Activated CD4-positive, alpha-beta T cell treated with anti-CD3 and anti-CD28 coated beads, Interleukin-2, amount 10 ng/mL, durations not matched to agents 7 days and 5 days (primary cell): Measurements from ENCODE around the gene NTRK2. TPM values are rescaled to one million over a fixed set of nuclear protein-coding genes. Genes with fewer than 3 reads are reported as not detected.
A peak's percentile ranks its signal among the peaks of the same experiment; 100 is the strongest.

ENCODE experiments used
- CTCF ChIA-PET: fragments of 350-600 bp; sonication (Branson Sonifier 250); formaldehyde crosslinking; loops from one replicate; lab custom pipeline; 2021; ENCODE audit warnings: antibody characterized with exemption; lab: Charles Lee
- POLR2A ChIA-PET: fragments of 350-600 bp; sonication (Branson Sonifier 250); formaldehyde crosslinking; loops from one replicate; lab custom pipeline; 2021; ENCODE audit warnings: antibody characterized with exemption; lab: Charles Lee
- DNase-seq: peaks from one replicate; pipeline ENCODE4 v3.0.0-alpha.2; 2020
- H3K27ac Mint-ChIP-seq: one replicate; pipeline ENCODE4 v1.8.0; 2021; ENCODE audit warnings: mild to moderate bottlenecking, moderate library complexity, mixed read lengths
- H3K27me3 Mint-ChIP-seq: one replicate; pipeline ENCODE4 v1.8.0; 2021; ENCODE audit warnings: mixed read lengths
- H3K36me3 Mint-ChIP-seq: one replicate; pipeline ENCODE4 v1.8.0; 2021; ENCODE audit warnings: low read depth, mixed read lengths
- H3K4me1 Mint-ChIP-seq: one replicate; pipeline ENCODE4 v1.8.0; 2021; ENCODE audit warnings: mixed read lengths
- H3K4me3 Mint-ChIP-seq: one replicate; pipeline ENCODE4 v1.8.0; 2021; ENCODE audit warnings: mild to moderate bottlenecking, moderate library complexity, mixed read lengths
- H3K9me3 Mint-ChIP-seq: one replicate; pipeline ENCODE4 v1.8.0; 2021; ENCODE audit warnings: mixed read lengths
- total RNA-seq, 2 experiments: library from RNA; stranded (reverse); gene quantifications; one replicate each; pipeline ENCODE4 v1.2.3, GENCODE V29; 2021

The NTRK2 gene
- total RNA-seq, 2 experiments from 2014 or later = 1.8 to 2.3 TPM

DNA sequence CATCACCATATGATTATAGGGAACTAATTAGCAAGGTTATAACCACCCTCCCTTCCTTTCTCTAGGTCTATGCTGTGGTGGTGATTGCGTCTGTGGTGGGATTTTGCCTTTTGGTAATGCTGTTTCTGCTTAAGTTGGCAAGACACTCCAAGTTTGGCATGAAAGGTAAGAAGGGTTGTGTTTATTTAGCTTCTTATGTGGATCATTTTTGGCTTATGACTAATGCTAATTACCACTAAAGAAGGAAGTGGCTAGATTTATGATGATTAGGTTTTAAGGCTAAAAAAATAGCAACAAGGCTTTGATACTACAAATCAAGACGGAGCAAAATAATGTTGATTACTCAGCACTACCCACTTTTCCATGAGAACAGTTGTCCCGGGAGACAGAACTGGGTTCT, 82.4 kb downstream of the NTRK2 start:
- ChIA-PET POLR2A (no interaction called here), CTCF (no interaction called here)
- Mint-ChIP-seq H3K27ac (peak overlapping the region; percentile 42), H3K4me1 (peaks cover 23% of the 10 kb centered on the region), H3K4me3 (no peak overlapping the region), H3K36me3 (no peaks in the 10 kb centered on the region), H3K9me3 (no peaks in the 10 kb centered on the region), H3K27me3 (no peaks in the 10 kb centered on the region)
- no peak for DNase-seq

DNA sequence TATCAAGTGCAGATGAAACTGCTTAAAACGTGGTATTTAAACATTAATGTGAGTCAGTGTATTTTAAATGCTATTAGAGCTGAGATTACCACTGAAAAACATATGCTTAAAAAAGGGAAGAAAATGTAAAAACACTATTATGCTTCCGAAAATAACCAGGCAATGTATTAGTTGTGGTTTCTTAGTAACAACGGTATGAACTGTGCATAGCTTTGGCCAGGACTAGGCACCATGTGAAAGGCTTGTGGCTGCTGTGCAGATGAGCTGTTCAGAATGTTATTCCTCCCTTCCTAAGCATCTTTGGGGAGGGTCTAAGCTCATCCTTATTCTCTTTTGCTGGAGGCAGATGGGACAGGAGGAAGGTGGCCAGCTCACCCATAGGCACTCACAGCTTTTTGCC, 84.9 kb downstream of the NTRK2 start:
- H3K27ac Mint-ChIP-seq = peak overlapping the region; percentile 22
- ChIA-PET POLR2A (no interaction called here), CTCF (interaction anchor here (0.6 to 1.3 kb wide), 2 partner anchors 16 to 1759 kb away, joined by 3 to 4 read pairs; no protein-coding TSS in a partner anchor)
- H3K9me3 Mint-ChIP-seq = no peaks in the 10 kb centered on the region
- peaks cover 26% of the 10 kb centered on the region for H3K4me1 Mint-ChIP-seq
- H3K36me3 Mint-ChIP-seq = no peaks in the 10 kb centered on the region
- no peak for DNase-seq
- H3K27me3 Mint-ChIP-seq = no peaks in the 10 kb centered on the region
- no peak overlapping the region for H3K4me3 Mint-ChIP-seq

DNA sequence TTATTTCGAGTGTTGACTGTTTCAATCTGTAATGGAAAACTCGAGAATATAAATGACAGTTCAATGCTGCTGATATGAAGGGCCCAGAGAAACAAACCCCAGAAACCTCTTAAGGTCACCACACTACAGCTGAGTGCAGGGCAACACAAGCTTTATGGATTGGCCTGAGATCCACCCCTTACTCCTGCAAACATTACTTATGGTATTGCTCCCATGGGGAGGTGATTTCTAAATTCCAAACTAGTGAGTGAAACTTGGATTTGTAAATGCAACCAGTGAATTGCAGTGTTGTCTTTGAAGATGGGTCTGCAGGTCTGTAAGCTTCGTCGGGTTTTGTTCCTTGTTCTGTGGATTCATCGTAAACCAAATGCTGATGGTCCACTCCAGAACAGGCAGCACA, 85.4 kb downstream of the NTRK2 start:
- Mint-ChIP-seq H3K4me3 (no peak overlapping the region), H3K4me1 (peaks cover 28% of the 10 kb centered on the region), H3K27me3 (no peaks in the 10 kb centered on the region), H3K27ac (no peak overlapping the region), H3K9me3 (no peaks in the 10 kb centered on the region), H3K36me3 (no peaks in the 10 kb centered on the region)
- no peak for DNase-seq
- ChIA-PET POLR2A (no interaction called here), CTCF (interaction anchor here (1.3 kb wide), 1 partner anchor 16 kb away, joined by 3 read pairs; no protein-coding TSS in a partner anchor)

DNA sequence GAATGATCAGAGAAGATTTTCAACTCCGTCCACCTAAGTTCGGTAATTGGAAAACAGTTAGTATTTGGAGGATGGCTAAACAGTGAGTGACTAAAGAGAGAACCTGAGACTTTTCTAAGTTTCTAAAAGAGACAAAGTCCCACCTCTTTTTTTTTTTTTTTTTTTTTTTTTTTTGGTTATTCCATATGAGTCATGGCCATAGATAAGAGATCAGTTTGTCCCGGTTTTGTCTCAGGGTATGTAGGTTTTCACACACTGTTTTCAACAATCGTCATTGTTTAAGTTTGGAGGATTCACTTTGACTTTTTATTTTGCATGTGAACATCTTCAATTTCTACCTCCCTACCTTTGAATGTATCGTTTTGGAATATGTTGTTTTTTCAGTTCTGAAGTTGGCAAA, 85.9 kb downstream of the NTRK2 start:
- Mint-ChIP-seq H3K27ac (no peak overlapping the region), H3K36me3 (no peaks in the 10 kb centered on the region), H3K9me3 (no peaks in the 10 kb centered on the region), H3K27me3 (no peaks in the 10 kb centered on the region), H3K4me3 (no peak overlapping the region), H3K4me1 (peaks cover 28% of the 10 kb centered on the region)
- POLR2A ChIA-PET = no interaction called here
- CTCF ChIA-PET = interaction anchor here (1.3 kb wide), 1 partner anchor 17 kb away, joined by 3 read pairs; no protein-coding TSS in a partner anchor
- DNase-seq = no peak

DNA sequence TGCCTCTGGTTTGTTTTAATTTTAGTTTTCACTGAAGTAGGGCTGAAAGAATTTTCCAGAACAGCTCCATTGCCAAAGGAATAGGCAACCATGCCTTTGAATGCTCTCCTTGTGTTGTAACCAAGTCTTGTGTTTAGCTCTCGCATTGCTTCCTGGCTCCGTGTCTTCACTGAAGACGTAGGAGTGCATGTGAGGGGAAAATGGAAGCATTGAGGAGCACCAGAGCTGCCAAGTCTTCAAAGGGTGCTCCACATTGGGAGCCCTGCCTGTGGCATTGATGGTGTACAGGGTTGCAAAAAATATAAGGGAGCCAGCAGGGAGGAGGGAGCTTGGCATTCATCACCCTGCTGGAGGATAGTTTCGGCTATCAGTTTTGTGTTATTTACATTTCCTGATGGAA, 86.6 kb downstream of the NTRK2 start:
- H3K36me3 Mint-ChIP-seq = no peaks in the 10 kb centered on the region
- ChIA-PET POLR2A (no interaction called here), CTCF (interaction anchor here (0.9 to 1.0 kb wide), 2 partner anchors 8 to 28 kb away, joined by 3 to 4 read pairs; no protein-coding TSS in a partner anchor)
- peaks cover 25% of the 10 kb centered on the region for H3K4me1 Mint-ChIP-seq
- H3K27ac Mint-ChIP-seq = no peak overlapping the region
- DNase-seq = no peak
- no peaks in the 10 kb centered on the region for H3K9me3 Mint-ChIP-seq
- no peak overlapping the region for H3K4me3 Mint-ChIP-seq
- no peaks in the 10 kb centered on the region for H3K27me3 Mint-ChIP-seq

DNA sequence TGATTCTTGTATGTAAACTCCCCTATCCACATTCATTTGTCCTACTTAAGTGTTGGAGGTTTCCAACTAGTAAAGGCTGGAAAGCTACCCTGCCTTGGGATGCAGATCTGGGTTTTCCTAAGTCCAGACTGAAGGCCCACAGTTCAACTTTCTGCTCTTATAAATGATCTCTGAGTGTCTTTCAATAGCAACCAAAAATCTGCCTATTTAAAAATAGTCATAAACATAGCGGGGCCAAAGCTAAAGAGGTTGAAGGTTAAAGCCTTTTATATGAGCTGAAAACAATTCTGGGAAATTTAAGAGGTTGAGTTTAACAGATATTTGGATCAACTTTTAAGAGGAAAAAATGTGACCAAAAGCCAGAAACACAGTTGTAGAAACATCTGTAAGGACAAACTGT, 87.2 kb downstream of the NTRK2 start:
- Mint-ChIP-seq H3K4me1 (peaks cover 25% of the 10 kb centered on the region), H3K27ac (no peak overlapping the region), H3K9me3 (peaks cover 2% of the 10 kb centered on the region), H3K27me3 (no peaks in the 10 kb centered on the region), H3K36me3 (no peaks in the 10 kb centered on the region), H3K4me3 (no peak overlapping the region)
- DNase-seq = no peak
- ChIA-PET CTCF (interaction anchor here (0.9 to 1.0 kb wide), 2 partner anchors 8 to 28 kb away, joined by 3 to 4 read pairs; no protein-coding TSS in a partner anchor), POLR2A (no interaction called here)

DNA sequence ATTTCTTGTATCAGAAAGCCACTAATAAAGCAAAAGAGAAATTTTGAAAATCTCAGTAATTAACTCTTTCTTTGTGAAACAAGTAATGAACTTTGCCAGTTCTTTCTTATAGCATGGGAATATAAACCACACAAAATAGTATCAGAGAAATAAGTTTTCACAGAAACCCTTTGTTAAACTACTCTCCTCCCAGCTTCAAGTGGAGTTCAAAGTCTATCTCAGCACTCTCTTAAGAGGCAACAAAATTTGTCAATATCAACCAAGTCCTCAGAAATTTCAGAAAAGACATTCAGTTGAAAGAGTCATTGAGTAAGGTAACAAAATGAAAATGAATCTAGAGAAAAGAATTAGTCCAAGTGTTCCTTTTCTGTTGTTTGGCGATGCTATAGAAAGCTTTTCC, 89.3 kb downstream of the NTRK2 start:
- no peaks in the 10 kb centered on the region for H3K36me3 Mint-ChIP-seq
- H3K9me3 Mint-ChIP-seq = peaks cover 10% of the 10 kb centered on the region
- H3K27me3 Mint-ChIP-seq = no peaks in the 10 kb centered on the region
- peak overlapping the region; percentile 71 for H3K27ac Mint-ChIP-seq
- peaks cover 21% of the 10 kb centered on the region for H3K4me1 Mint-ChIP-seq
- DNase-seq = no peak
- no peak overlapping the region for H3K4me3 Mint-ChIP-seq
- CTCF ChIA-PET = no interaction called here
- POLR2A ChIA-PET = no interaction called here

DNA sequence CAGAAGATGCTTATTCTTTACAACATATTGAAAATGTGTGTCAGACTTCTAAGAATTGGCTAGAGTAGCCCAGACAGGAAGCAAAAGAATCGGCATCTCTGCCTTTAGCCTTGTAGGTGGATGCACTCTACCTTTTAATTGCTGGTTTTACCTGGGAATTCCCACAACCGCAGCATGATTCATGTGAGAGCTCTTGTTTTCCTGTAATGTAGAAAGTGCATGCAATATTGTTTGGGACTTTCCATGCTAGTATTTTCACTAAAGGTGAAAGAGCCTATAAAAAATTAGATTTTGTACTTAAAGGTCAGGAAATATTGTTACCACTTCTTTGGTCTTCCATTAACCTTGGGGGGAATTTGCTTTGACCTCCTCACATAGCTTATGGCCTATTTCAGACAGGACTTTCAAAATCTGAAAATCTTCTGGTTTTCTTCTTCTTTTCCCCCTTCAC, 89.8 kb downstream of the NTRK2 start:
- peaks cover 21% of the 10 kb centered on the region for H3K4me1 Mint-ChIP-seq
- peak; percentile 26 for DNase-seq
- POLR2A ChIA-PET = no interaction called here
- no peak overlapping the region for H3K4me3 Mint-ChIP-seq
- H3K9me3 Mint-ChIP-seq = peaks cover 10% of the 10 kb centered on the region
- H3K27me3 Mint-ChIP-seq = no peaks in the 10 kb centered on the region
- CTCF ChIA-PET = no interaction called here
- H3K27ac Mint-ChIP-seq = peak overlapping the region; percentile 71
- H3K36me3 Mint-ChIP-seq = no peaks in the 10 kb centered on the region

DNA sequence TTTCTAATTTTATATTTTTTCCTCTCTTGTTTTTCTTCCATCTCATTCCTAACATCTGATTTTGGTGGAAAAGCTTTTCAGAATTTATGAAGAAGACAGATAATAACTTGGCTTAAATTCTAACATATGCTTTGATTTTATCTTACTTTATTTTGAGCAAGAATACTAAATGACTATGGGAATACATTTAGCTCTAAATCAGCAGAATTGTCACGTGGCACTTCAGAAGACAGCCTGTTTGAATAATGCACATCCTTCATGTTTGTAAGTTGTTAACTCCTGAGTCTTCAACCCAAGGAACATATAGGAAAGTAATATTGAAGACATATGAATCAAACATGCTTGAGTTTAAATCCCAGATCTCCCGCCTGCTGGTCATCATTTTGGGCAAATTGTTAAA, 90.3 kb downstream of the NTRK2 start:
- POLR2A ChIA-PET = no interaction called here
- Mint-ChIP-seq H3K4me1 (peaks cover 21% of the 10 kb centered on the region), H3K4me3 (no peak overlapping the region), H3K27ac (no peak overlapping the region), H3K36me3 (no peaks in the 10 kb centered on the region), H3K27me3 (peaks cover 2% of the 10 kb centered on the region), H3K9me3 (peaks cover 10% of the 10 kb centered on the region)
- DNase-seq = no peak
- CTCF ChIA-PET = no interaction called here

DNA sequence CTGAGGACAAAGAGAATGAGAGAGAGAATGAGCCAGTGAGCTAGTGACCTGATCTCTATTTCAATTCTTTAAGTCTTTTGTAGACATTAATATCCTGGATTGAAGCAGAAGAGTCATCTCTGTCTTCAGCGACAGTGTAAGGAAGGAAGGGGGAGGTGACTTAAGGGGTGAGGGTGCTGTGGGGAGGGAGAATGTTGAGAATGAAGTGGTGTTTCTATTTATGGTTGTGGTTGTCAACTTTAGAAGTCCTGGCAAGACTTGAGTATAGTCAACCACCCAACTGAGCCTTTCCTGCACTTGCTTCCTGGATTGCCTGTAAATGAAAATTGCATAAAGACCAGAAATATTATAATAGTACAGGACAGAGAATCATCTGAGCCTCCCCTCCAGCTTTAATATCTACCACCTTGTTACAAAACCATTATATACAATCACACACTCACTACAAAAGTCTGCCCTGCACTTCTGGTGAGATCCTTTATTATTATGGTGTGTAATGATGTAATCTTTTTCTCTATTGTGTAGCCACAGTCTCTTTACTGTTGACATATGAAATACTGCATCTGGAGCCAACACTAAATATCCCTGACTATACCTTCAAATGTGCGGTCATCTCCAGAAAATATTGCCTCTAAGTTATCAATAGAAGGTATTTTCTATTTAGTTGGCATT, 91.7 kb downstream of the NTRK2 start:
- peaks cover 3% of the 10 kb centered on the region for H3K27me3 Mint-ChIP-seq
- H3K4me1 Mint-ChIP-seq = peaks cover 19% of the 10 kb centered on the region
- no peaks in the 10 kb centered on the region for H3K36me3 Mint-ChIP-seq
- ChIA-PET POLR2A (no interaction called here), CTCF (no interaction called here)
- peak overlapping the region; percentile 70 for H3K27ac Mint-ChIP-seq
- H3K9me3 Mint-ChIP-seq = peaks cover 10% of the 10 kb centered on the region
- DNase-seq = no peak
- no peak overlapping the region for H3K4me3 Mint-ChIP-seq

DNA sequence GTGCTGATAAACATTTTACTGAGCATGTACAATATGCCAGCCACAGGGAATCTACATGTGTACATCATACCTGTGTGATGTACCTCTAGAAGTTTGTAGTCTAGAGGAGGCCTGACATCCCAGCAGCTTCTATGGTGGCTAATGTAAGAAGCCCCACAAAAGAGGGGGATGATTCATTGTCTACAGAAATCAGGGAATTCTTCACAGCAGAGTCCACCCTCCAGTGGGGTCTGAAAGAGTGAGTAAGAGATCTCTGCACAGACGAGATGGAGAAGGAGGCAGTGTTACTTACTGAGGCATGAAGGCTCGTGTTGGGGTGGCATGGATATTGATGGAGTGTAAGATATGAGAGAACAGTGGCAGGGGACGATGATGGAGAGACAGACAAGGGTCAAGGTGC, 103.0 kb downstream of the NTRK2 start:
- no peak overlapping the region for H3K27ac Mint-ChIP-seq
- H3K4me3 Mint-ChIP-seq = no peak overlapping the region
- H3K36me3 Mint-ChIP-seq = no peaks in the 10 kb centered on the region
- no peaks in the 10 kb centered on the region for H3K4me1 Mint-ChIP-seq
- DNase-seq = no peak
- ChIA-PET CTCF (no interaction called here), POLR2A (no interaction called here)
- no peaks in the 10 kb centered on the region for H3K27me3 Mint-ChIP-seq
- H3K9me3 Mint-ChIP-seq = no peaks in the 10 kb centered on the region

DNA sequence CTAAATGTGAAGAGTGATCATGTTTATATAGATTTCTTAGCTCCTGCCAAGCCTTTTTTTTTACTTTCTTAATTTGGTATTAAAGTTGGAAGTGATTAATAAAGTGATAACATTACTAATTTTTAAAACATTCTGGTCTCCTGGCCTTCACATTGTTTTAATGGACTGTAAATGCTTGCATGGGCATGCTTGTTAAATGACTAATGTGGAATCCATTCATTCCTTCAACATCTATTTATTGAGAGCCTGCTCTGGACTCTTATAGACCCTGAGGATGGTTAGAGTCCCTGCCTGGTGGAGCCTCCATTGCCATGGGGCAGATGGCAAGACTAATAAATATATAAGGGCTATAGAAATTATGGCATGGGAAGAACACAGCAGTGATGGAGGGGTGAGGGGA, 103.5 kb downstream of the NTRK2 start:
- H3K9me3 Mint-ChIP-seq = no peaks in the 10 kb centered on the region
- H3K4me3 Mint-ChIP-seq = no peak overlapping the region
- no peak overlapping the region for H3K27ac Mint-ChIP-seq
- ChIA-PET CTCF (no interaction called here), POLR2A (no interaction called here)
- H3K4me1 Mint-ChIP-seq = no peaks in the 10 kb centered on the region
- H3K36me3 Mint-ChIP-seq = no peaks in the 10 kb centered on the region
- no peaks in the 10 kb centered on the region for H3K27me3 Mint-ChIP-seq
- DNase-seq = no peak

DNA sequence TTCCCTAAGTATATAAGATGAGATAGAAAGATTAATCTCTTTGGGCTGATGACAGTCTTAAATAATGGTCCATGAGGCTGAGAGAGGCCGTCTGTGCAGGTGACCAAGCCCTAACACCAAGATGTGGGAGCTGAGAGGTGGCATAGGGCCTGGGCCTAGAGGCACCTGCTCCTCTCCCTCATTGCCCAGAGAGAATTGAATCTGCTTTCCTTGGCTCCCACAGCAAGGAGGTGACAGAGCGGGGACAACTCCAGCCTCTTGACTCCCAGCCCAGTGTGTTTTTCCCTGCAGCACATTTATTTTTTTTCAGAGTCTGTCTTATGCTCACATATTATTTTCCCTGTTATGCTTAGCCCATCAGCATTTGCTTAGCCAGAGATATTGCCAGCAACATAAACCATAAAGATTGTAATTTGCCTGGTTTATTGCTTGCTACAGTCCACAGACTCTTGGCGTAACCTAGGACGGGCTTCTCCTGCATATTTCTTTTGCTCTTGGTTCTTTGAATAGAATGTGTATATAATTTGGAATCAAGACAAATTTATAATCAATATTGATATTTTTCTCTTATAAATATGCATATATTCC, 105.6 kb downstream of the NTRK2 start:
- no peak for DNase-seq
- H3K27me3 Mint-ChIP-seq = no peaks in the 10 kb centered on the region
- no peaks in the 10 kb centered on the region for H3K36me3 Mint-ChIP-seq
- no peaks in the 10 kb centered on the region for H3K9me3 Mint-ChIP-seq
- ChIA-PET CTCF (no interaction called here), POLR2A (no interaction called here)
- H3K27ac Mint-ChIP-seq = no peak overlapping the region
- H3K4me1 Mint-ChIP-seq = no peaks in the 10 kb centered on the region
- H3K4me3 Mint-ChIP-seq = no peak overlapping the region
